22Rv1 (cell line): ENCODE measurements around the gene SETD2.

ENCODE experiments used
- CTCF ChIP-seq: fragments of 450-650 bp; IDR thresholded peaks from 2 replicates; pipeline ENCODE4 v1.5.1; 2017; ENCODE audit warnings: mild to moderate bottlenecking
- ZFX ChIP-seq: fragments of 450-650 bp; IDR thresholded peaks from 2 replicates; pipeline ENCODE4 v1.6.1; 2017; ENCODE audit warnings: antibody characterized with exemption, borderline replicate concordance

- TF ChIP-seq CTCF (no peak), ZFX (no peak)
These were observed 173.1 kb downstream of the SETD2 start for GRCh38 chr3:46990573-46991374.
